GM18507 (cell line): Measurements from ENCODE around the gene SLC22A31.
A peak's percentile ranks its signal among the peaks of the same experiment; 100 is the strongest.

Experiments
- DNase-seq: peaks from one replicate; pipeline ENCODE4 v3.0.0; 2011; ENCODE audit warnings: low read depth; ENCODE audit not compliant: insufficient read length; ENCODE audit errors: extremely low spot score
- FAIRE-seq: peaks from 2 replicates; lab custom pipeline; 2011; peaks lifted over from hg19 to GRCh38; lab: Jason Lieb, UNC

SLC22A31 gene

DNA sequence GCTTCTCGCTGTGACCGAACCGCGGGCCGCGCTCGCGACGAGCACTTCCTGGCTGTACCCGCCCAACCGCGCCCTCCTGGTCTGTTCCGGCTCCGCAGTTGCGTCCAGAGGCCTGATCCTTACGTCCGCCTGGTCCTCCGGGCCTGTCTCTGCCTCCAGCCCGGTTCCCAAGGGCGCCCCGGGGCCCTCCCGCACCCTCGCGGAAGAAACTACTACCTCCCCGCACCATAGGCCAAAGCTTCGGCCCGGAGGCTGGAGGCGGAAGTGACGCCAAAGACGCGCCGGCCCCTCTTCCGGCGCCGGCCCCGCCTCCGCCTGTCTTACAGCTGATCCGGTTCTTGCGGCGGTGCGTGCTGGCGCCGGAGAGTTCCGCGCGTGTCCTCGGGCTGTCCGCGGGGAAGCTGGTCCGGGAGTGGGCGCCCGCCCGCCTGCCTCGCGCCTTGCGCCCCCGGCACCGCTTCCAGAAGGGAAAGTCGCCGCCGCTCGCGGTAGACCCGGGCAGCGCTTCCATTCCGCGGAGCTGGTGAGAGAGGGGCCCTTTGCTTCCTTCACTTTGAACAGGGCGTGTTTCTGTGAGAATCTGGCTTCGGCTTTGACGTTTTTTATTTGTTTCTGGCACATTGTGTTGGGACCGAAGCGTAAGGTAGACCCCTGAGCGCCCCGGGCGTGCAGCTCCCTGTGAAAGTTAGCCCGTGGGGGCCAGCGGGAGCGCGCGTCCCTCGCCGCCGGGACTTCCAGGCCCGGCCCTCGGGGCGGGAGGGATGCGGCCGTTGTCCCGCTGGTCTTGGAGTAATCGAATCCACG lies 17.3 kb upstream of the SLC22A31 start, which contains the start of gene ZNF778:
Gene ZNF778 (plus strand): TSS at position 316 of the 804 bp plus-strand sequence. CDS start 3,425 bp downstream, outside the sequence.
- DNase-seq (peak; percentile 93), FAIRE-seq (peak; percentile 82)

DNA sequence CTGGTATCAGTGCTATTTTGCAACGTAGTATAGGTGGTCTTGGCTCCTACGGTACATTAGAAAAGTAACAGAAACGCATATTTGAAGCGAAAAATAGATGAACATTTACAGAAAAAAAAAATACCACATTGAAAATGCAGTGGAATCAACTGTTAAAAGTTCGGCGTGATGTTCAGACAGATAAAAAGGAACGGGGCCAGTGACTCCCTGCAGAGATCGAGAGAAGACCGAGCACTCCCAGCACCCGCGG lies 16.7 kb upstream of the SLC22A31 start:
- no peak for DNase-seq
- FAIRE-seq: no peak

GRCh38 chr16:89216315-89217137 lies 16.2 kb upstream of the SLC22A31 start:
- peak; percentile 87 for FAIRE-seq
- DNase-seq: peak; percentile 62

DNA sequence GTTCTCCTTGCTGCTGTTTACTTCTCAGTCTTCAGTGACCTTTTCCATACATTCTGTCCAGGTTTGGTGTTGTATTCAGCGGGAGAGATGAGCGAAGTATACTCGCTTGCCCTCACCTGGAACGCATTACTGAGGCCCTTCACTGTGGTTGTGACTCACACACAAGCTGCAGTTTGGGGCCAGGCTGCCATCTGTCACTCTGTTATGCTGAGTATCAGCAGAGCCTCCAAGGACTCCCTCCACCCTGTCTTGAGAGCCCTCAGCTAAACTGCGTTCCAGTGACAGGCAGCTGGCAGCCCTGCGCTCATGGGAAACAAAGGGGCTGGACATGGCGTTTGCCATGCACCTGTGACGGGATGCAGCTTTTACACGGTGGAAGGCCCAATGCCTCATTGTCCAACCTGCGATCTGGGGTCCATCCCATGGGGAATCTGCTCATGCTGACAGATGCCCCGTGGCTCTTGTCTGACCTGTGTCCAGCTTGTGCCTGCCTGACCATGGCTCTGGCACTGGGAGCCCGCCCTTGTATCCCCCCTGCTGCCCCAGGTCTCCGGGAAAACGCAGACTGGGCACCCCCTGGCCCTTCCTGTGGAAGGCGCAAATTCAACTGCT lies 10.7 kb upstream of the SLC22A31 start:
- DNase-seq: no peak
- no peak for FAIRE-seq

GRCh38 chr16:89210165-89210903 lies 10.0 kb upstream of the SLC22A31 start:
- no peak for DNase-seq

GRCh38 chr16:89209522-89210044 lies 9.2 kb upstream of the SLC22A31 start:
- DNase-seq (no peak), FAIRE-seq (no peak)

More at GRCh38 chr16:89210165-89210903, 10.0 kb upstream of the SLC22A31 start:
- no peak for FAIRE-seq

DNA sequence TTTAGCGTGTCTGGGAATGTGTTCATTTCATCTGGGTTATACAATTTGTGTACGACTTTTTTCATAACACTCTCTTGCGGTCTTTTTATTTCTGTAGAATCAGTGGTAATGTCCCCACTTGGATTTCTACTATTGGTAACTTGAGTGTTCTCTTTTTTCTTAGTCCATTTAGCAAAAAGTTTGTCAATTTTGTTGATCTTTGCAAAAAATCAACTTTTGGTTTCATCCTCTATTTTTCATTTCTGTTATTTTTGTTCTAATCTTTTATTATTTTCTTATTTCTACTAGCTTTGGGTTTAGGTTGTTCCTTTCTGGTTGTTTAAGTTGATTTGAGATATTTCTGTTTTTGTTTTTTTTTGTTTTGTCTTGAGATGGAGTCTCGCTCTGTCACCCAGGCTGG lies 7.7 kb upstream of the SLC22A31 start:
- no peak for FAIRE-seq
- DNase-seq: no peak

GRCh38 chr16:89202422-89203215 lies 2.3 kb upstream of the SLC22A31 start:
- DNase-seq (no peak), FAIRE-seq (no peak)

- no peak for DNase-seq
- peak; percentile 18 for FAIRE-seq
Observed at GRCh38 chr16:89201439-89202377, 1.4 kb upstream of the SLC22A31 start.

DNA sequence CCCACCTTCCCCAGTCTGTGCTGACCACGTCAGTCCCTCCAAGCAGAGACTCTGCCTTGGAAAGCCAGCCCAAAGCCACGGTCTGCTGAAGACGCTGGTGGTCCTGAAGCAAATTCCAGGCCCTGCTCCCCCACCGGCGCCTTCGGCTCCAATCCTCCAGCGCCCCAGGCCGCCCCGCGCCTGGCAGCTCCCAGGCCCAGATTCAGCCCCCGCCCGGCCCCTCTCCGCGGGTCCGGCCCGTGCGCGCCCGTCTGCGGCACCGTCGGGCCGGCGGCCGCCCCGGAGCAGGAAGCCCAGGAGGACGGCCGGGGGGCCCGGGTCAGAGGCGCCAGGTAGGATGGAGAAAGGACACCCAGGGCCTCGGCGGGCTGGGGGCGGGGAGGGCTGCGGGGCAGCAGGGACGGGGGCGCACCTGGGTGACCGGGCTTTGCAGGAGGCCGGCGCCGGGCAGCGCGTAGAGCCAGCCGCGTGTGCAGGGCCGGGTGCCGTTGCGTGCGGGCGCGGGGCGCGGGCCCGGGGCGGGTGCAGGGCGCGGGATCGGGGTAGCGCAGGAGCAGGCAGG lies 594 bp upstream of the SLC22A31 start:
- FAIRE-seq: no peak

DNA sequence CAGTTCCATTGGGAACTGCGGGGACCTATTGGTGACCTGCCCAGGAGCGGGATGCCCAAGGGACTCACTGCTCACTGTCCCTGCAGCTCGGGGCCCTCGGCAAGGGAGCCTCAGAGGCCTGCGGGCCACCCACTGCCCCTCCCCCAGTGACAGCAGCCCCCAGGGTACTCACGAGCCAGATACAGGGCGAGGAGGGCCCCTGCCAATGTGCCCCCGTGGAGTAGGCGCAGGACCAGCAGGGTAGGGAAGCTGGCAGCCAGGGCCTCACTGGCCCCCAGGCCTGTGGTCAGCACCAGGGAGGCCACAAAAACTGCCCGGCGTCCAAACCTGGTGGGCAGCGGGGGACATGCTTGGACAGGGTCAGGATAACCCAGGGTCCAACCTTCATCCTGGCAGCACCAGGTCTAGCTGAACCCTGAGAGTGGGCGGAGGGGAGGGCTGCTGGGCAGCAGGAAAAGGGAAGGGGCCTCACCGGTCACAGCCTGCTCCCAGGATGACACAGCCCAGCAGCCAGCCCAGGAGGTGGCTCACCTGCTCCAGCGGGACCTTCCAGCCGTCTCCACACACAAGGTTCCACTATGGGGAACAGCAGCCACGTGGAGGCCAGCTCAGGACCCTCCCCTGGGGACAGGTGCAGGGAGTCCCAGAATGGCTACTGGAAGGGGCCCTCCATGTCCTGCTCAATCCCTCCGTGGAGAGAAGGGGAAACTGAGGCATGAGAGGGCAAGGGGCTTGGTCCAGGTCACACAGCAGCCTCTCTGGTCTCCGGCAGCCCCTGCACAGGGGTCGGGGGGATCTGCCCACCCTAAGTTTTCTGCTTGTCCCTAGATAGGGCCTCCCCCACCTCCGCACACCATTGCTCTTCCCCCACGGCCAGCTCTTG lies 855 bp downstream of the SLC22A31 start:
- no peak for FAIRE-seq
- no peak for DNase-seq

More for the DNA sequence above, 594 bp upstream of the SLC22A31 start:
- DNase-seq: no peak

- FAIRE-seq: no peak
- DNase-seq: no peak
Observed at GRCh38 chr16:89198417-89199240, 1.7 kb downstream of the SLC22A31 start.

DNA sequence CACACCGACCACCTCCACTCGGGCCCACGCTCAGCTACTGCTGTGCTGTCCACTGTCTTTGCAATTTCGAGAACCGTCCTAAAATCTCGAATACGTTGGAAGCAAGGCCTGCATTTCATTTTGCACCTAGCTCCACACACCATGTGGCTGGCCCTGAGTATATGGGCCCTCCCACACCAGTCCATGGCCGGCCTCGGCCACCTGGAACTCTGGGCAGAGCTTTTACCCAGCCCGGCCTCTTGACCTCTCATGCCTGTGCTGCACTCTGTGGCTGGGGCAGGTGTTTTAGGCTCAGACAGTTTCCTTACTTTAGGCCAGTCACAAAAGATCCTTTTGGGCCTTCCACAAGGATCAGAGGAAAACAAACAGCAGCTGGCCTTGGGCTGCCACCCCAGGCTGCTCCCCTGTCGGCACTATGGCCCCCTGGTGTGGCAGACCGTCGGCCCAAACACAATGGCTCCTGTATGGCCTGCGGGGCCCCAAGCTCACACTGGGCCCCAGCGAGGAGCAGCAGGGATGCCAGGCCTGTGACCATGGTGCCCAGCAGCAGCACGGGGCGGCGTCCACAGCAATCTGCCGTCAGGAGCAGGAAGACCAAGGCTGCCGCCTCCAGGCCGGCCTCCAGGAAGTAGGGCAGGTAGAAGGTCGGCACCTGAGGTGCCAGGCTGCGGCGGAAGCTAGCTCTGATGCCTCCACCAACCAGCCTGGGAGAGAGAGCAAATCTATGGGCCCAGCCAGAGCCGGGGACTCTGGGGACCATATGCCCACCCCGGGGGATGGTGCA lies 2.5 kb downstream of the SLC22A31 start:
- FAIRE-seq (no peak), DNase-seq (no peak)

- FAIRE-seq (no peak), DNase-seq (no peak)
Observed at GRCh38 chr16:89197033-89197632, 3.2 kb downstream of the SLC22A31 start.
